ENCODE results near the gene AKR1D1.

Gene AKR1D1

GRCh38 chr7:138092486-138093028, 16.3 kb downstream of the AKR1D1 start:
- Histone ChIP-seq H2BK15ac (replicated peaks; ENCODE audit: low read depth) (no peak overlapping the region), H3K79me2 (ENCODE audit: control insufficient read depth, insufficient read depth, low read length) (no peaks in the 10 kb centered on the region), H3K18ac (ENCODE audit: low read length) (no peak overlapping the region), H3K9ac (ENCODE audit: low read length) (no peak overlapping the region), H3K56ac (ENCODE audit: low read length) (no peak overlapping the region), H3K4me1 (ENCODE audit: control insufficient read depth, low read depth, low read length) (no peaks in the 10 kb centered on the region), H3K4ac (ENCODE audit: low read depth, low read length) (no peak overlapping the region), H3K36me3 (ENCODE audit: control insufficient read depth, insufficient read depth, low read length) (no peaks in the 10 kb centered on the region), H3K27ac (ENCODE audit: low read depth, low read length) (no peak overlapping the region), H4K5ac (ENCODE audit: low read length) (no peak overlapping the region), H2AK5ac (ENCODE audit: low read length) (no peak overlapping the region), H2BK5ac (ENCODE audit: low read length) (no peak overlapping the region), H3K23ac (ENCODE audit: low read length) (no peak overlapping the region), H2BK120ac (ENCODE audit: low read depth, low read length) (no peak overlapping the region), H3K4me2 (ENCODE audit: low read length) (no peak overlapping the region), H3K4me3 (ENCODE audit: low read length) (no peak overlapping the region), H4K8ac (ENCODE audit: low read depth, low read length) (no peak overlapping the region), H3K79me1 (ENCODE audit: low read length) (no peaks in the 10 kb centered on the region), H3K27me3 (ENCODE audit: insufficient read depth, low read length, poor library complexity) (no peaks in the 10 kb centered on the region)
- no peak for DNase-seq
- WGBS (ENCODE audit: extremely low coverage, insufficient coverage, low lambda C conversion rate) = no CpG with 5 or more reads among the region's 6 CpGs

DNA sequence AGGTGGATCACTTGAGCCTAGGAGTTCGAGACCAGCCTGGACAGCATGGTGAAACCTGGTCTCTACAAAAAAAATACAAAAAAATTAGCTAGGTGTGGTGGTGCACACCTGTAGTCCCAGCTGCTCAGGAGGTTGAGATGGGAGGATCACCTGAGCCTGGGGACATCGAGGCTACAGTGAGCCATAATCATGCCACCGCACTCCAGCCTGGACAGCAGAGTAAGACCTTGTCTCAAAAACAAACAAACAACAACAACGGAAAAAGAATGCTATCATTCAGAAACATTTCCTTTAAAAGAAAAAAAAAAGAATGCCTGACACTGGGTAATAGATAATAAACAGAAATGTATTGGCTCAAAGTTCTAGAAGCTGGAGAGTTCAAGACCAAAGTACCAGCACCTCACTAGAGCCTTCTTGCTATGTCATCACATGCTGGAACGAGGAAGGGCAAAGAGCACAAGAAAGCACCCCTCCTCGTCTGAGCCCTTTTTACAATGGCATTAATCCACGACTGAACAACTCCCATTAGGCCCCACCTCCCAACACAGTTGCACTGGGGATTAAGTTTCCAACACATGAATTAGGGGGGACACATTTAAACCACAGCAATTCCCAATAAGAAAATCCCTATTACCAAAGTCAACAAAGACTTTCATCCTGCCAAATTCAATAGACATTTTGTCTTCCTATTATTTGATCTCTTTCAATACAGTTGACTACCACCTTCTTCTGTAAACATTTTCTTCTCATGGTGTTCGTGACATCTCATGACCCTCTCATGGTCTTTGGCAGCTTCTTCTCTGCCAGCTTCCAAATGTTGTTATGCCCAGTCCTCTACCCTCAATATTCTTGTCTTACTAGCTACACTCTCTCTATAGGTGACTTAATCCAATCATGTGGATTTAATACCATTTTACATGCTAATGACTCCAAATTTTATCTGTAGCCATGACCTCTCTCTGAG, 20.0 kb downstream of the AKR1D1 start:
- WGBS (ENCODE audit: extremely low coverage, insufficient coverage, low lambda C conversion rate) = no CpG with 5 or more reads among the region's 8 CpGs

GRCh38 chr7:138097064-138097741, 20.9 kb downstream of the AKR1D1 start:
- no peak overlapping the region for H3K9ac ChIP-seq (ENCODE audit: low read length)
- H4K5ac ChIP-seq (ENCODE audit: low read length) = no peak overlapping the region
- H2BK120ac ChIP-seq (ENCODE audit: low read depth, low read length) = no peak overlapping the region
- no peak overlapping the region for H3K23ac ChIP-seq (ENCODE audit: low read length)
- no peak overlapping the region for H3K27ac ChIP-seq (ENCODE audit: low read depth, low read length)
- H3K4ac ChIP-seq (ENCODE audit: low read depth, low read length) = no peak overlapping the region
- no peak overlapping the region for H3K4me2 ChIP-seq (ENCODE audit: low read length)
- H3K4me3 ChIP-seq (ENCODE audit: low read length) = no peak overlapping the region
- H3K79me1 ChIP-seq (ENCODE audit: low read length) = no peaks in the 10 kb centered on the region
- H4K8ac ChIP-seq (ENCODE audit: low read depth, low read length) = no peak overlapping the region
- DNase-seq = peak; percentile 55
- H3K79me2 ChIP-seq (ENCODE audit: control insufficient read depth, insufficient read depth, low read length) = no peaks in the 10 kb centered on the region
- WGBS (ENCODE audit: extremely low coverage, insufficient coverage, low lambda C conversion rate) = no CpG with 5 or more reads among the region's 3 CpGs
- no peaks in the 10 kb centered on the region for H3K27me3 ChIP-seq (ENCODE audit: insufficient read depth, low read length, poor library complexity)
- H2AK5ac ChIP-seq (ENCODE audit: low read length) = no peak overlapping the region
- peak overlapping the region; percentile 14 for H3K18ac ChIP-seq (ENCODE audit: low read length)
- H3K56ac ChIP-seq (ENCODE audit: low read length) = no peak overlapping the region
- no peak overlapping the region for H2BK15ac ChIP-seq (replicated peaks; ENCODE audit: low read depth)
- H2BK5ac ChIP-seq (ENCODE audit: low read length) = no peak overlapping the region
- H3K36me3 ChIP-seq (ENCODE audit: control insufficient read depth, insufficient read depth, low read length) = no peaks in the 10 kb centered on the region
- H3K4me1 ChIP-seq (ENCODE audit: control insufficient read depth, low read depth, low read length) = no peaks in the 10 kb centered on the region

More for the DNA sequence above, 20.0 kb downstream of the AKR1D1 start:
- Histone ChIP-seq H3K56ac (ENCODE audit: low read length) (no peak overlapping the region), H2AK5ac (ENCODE audit: low read length) (no peak overlapping the region), H3K4me1 (ENCODE audit: control insufficient read depth, low read depth, low read length) (no peaks in the 10 kb centered on the region), H3K79me1 (ENCODE audit: low read length) (no peaks in the 10 kb centered on the region), H3K27me3 (ENCODE audit: insufficient read depth, low read length, poor library complexity) (no peaks in the 10 kb centered on the region), H3K4me2 (ENCODE audit: low read length) (no peak overlapping the region), H3K36me3 (ENCODE audit: control insufficient read depth, insufficient read depth, low read length) (no peaks in the 10 kb centered on the region), H3K79me2 (ENCODE audit: control insufficient read depth, insufficient read depth, low read length) (no peaks in the 10 kb centered on the region), H3K4ac (ENCODE audit: low read depth, low read length) (no peak overlapping the region), H3K9ac (ENCODE audit: low read length) (no peak overlapping the region), H3K23ac (ENCODE audit: low read length) (no peak overlapping the region), H3K4me3 (ENCODE audit: low read length) (no peak overlapping the region), H3K27ac (ENCODE audit: low read depth, low read length) (no peak overlapping the region), H2BK5ac (ENCODE audit: low read length) (no peak overlapping the region), H4K8ac (ENCODE audit: low read depth, low read length) (no peak overlapping the region), H2BK15ac (replicated peaks; ENCODE audit: low read depth) (no peak overlapping the region), H3K18ac (ENCODE audit: low read length) (no peak overlapping the region), H4K5ac (ENCODE audit: low read length) (no peak overlapping the region), H2BK120ac (ENCODE audit: low read depth, low read length) (no peak overlapping the region)
- no peak for DNase-seq

DNA sequence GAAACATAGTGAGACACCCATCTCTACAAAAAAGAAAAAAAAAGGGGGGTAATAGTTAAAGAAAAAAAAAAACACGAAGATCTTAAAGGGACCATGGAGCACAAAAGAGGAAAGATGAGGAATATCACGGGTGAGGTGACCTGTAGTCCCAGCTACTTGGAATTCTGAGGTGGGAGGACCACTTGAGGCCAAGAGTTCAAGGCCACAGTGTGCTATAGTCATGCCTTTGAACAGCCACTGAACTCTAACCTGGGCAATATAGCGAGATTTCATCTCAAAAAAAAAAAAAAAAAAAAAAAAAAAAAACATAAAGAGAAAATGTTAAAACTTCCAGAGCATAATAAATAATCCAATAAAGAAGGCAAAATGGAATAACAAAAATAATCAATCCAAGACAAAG, 23.6 kb downstream of the AKR1D1 start:
- Histone ChIP-seq H3K79me2 (ENCODE audit: control insufficient read depth, insufficient read depth, low read length) (no peaks in the 10 kb centered on the region), H2BK15ac (replicated peaks; ENCODE audit: low read depth) (no peak overlapping the region), H3K27me3 (ENCODE audit: insufficient read depth, low read length, poor library complexity) (no peaks in the 10 kb centered on the region), H3K9ac (ENCODE audit: low read length) (no peak overlapping the region), H3K18ac (ENCODE audit: low read length) (no peak overlapping the region), H2BK120ac (ENCODE audit: low read depth, low read length) (no peak overlapping the region), H3K4me1 (ENCODE audit: control insufficient read depth, low read depth, low read length) (no peaks in the 10 kb centered on the region), H3K36me3 (ENCODE audit: control insufficient read depth, insufficient read depth, low read length) (no peaks in the 10 kb centered on the region), H4K5ac (ENCODE audit: low read length) (no peak overlapping the region), H2AK5ac (ENCODE audit: low read length) (no peak overlapping the region), H3K23ac (ENCODE audit: low read length) (no peak overlapping the region), H3K56ac (ENCODE audit: low read length) (no peak overlapping the region), H3K79me1 (ENCODE audit: low read length) (no peaks in the 10 kb centered on the region), H3K4me3 (ENCODE audit: low read length) (no peak overlapping the region), H3K4me2 (ENCODE audit: low read length) (no peak overlapping the region), H3K4ac (ENCODE audit: low read depth, low read length) (no peak overlapping the region), H2BK5ac (ENCODE audit: low read length) (no peak overlapping the region), H4K8ac (ENCODE audit: low read depth, low read length) (no peak overlapping the region), H3K27ac (ENCODE audit: low read depth, low read length) (no peak overlapping the region)
- no peak for DNase-seq
- no CpG with 5 or more reads among the region's 3 CpGs for WGBS (ENCODE audit: extremely low coverage, insufficient coverage, low lambda C conversion rate)

DNA sequence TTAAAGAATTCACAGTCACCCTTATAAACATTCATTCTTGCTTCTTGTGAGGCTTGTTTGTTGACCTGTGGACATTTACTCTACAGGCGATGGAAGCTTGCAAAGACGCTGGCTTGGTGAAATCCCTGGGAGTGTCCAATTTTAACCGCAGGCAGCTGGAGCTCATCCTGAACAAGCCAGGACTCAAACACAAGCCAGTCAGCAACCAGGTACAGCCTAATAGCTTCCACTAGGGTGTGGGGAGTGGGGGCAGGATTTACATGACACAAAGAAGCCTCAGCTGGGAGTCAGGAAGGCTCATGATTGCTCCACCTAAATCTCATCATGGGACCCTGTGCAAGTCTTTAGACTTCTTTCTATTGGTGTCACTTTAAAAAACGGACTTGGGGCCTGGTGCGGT, 29.0 kb downstream of the AKR1D1 start:
- H3K79me2 ChIP-seq (ENCODE audit: control insufficient read depth, insufficient read depth, low read length) = no peaks in the 10 kb centered on the region
- peak; percentile 38 for DNase-seq

More for the DNA sequence above, 29.0 kb downstream of the AKR1D1 start:
- H3K79me1 ChIP-seq (ENCODE audit: low read length) = no peaks in the 10 kb centered on the region
- no peak overlapping the region for H2BK15ac ChIP-seq (replicated peaks; ENCODE audit: low read depth)
- no CpG with 5 or more reads among the region's 5 CpGs for WGBS (ENCODE audit: extremely low coverage, insufficient coverage, low lambda C conversion rate)
- no peak overlapping the region for H4K8ac ChIP-seq (ENCODE audit: low read depth, low read length)
- no peak overlapping the region for H3K4me3 ChIP-seq (ENCODE audit: low read length)
- H3K56ac ChIP-seq (ENCODE audit: low read length) = no peak overlapping the region
- H4K5ac ChIP-seq (ENCODE audit: low read length) = no peak overlapping the region
- H3K9ac ChIP-seq (ENCODE audit: low read length) = no peak overlapping the region
- H3K27ac ChIP-seq (ENCODE audit: low read depth, low read length) = no peak overlapping the region
- no peaks in the 10 kb centered on the region for H3K4me1 ChIP-seq (ENCODE audit: control insufficient read depth, low read depth, low read length)
- no peak overlapping the region for H3K23ac ChIP-seq (ENCODE audit: low read length)
- H2BK120ac ChIP-seq (ENCODE audit: low read depth, low read length) = no peak overlapping the region
- no peak overlapping the region for H3K4ac ChIP-seq (ENCODE audit: low read depth, low read length)
- no peak overlapping the region for H2BK5ac ChIP-seq (ENCODE audit: low read length)
- no peaks in the 10 kb centered on the region for H3K27me3 ChIP-seq (ENCODE audit: insufficient read depth, low read length, poor library complexity)
- H3K36me3 ChIP-seq (ENCODE audit: control insufficient read depth, insufficient read depth, low read length) = no peaks in the 10 kb centered on the region
- no peak overlapping the region for H2AK5ac ChIP-seq (ENCODE audit: low read length)
- H3K4me2 ChIP-seq (ENCODE audit: low read length) = no peak overlapping the region
- H3K18ac ChIP-seq (ENCODE audit: low read length) = no peak overlapping the region

Data from mesendoderm (in vitro differentiated cells).